IMR-90 (cell line): ENCODE results near the gene PLCH1. TPM values are rescaled to one million over a fixed set of nuclear protein-coding genes. Genes with fewer than 3 reads are reported as not detected.

Experiments used
- ATAC-seq: fragments of 200-7000 bp; cut with Tn5 transposase; 2 replicates; pipeline ENCODE4 v1.9.1; 2020; ENCODE audit warnings: low read depth, mild to moderate bottlenecking, moderate library complexity
- BruUV-seq: library from RNA; stranded (reverse); fragments of 400-500 nt; replicated peaks from 2 replicates; lab custom pipeline; 2021; lab: Mats Ljungman, UMichigan
- CTCF ChIA-PET: fragments of 300-600 bp; formaldehyde crosslinking; extraction: SDS; loops from one replicate; lab custom pipeline; 2021; ENCODE audit warnings: antibody characterized with exemption; lab: Yijun Ruan, JAX
- POLR2A ChIA-PET: fragments of 300-600 bp; sonication (Branson Sonifier 250); formaldehyde crosslinking; loops from one replicate; lab custom pipeline; 2022; ENCODE audit warnings: antibody characterized with exemption; ENCODE audit not compliant: unreplicated experiment; lab: Charles Lee
- DNase-seq: peaks from one replicate; pipeline ENCODE4 v3.0.0; 2013
- H2AFZ ChIP-seq: replicated peaks from 2 replicates; pipeline ENCODE3; 2013; ENCODE audit warnings: low read length, mild to moderate bottlenecking; ENCODE audit not compliant: poor library complexity
- H2AK5ac ChIP-seq: 2 replicates; pipeline ENCODE4 v1.6.1; 2013; ENCODE audit warnings: low read depth, low read length, inconsistent platforms
- H2AK9ac ChIP-seq: replicated peaks from 2 replicates; pipeline ENCODE3; 2013; ENCODE audit warnings: mild to moderate bottlenecking, low read depth, low read length, moderate library complexity; ENCODE audit not compliant: poor library complexity
- H2BK120ac ChIP-seq: 2 replicates; pipeline ENCODE4 v1.6.1; 2013; ENCODE audit warnings: low read depth, low read length, inconsistent platforms
- H2BK15ac ChIP-seq: 3 replicates; pipeline ENCODE4 v1.6.1; 2013; ENCODE audit warnings: low read depth, low read length, inconsistent platforms
- H2BK20ac ChIP-seq: 2 replicates; pipeline ENCODE4 v1.6.1; 2013; ENCODE audit warnings: low read depth, mild to moderate bottlenecking, inconsistent platforms, low read length, moderate library complexity
- H2BK5ac ChIP-seq: 2 replicates; pipeline ENCODE4 v1.6.1; 2013; ENCODE audit warnings: mild to moderate bottlenecking, low read depth, low read length, inconsistent platforms; ENCODE audit not compliant: poor library complexity, severe bottlenecking
- H3K14ac ChIP-seq: replicated peaks from 2 replicates; pipeline ENCODE4 v1.6.1; 2013; ENCODE audit warnings: low read depth, low read length, inconsistent platforms
- H3K18ac ChIP-seq: 2 replicates; pipeline ENCODE4 v1.6.1; 2013; ENCODE audit warnings: low read depth, low read length, control low read depth
- H3K23ac ChIP-seq: 2 replicates; pipeline ENCODE4 v1.6.1; 2013; ENCODE audit warnings: low read depth, low read length, inconsistent platforms
- H3K27ac ChIP-seq: 2 replicates; pipeline ENCODE4 v1.5.1; 2013; ENCODE audit warnings: mild to moderate bottlenecking, control low read depth, low read length; ENCODE audit not compliant: insufficient read depth
- H3K27me3 ChIP-seq: 2 replicates; pipeline ENCODE4 v1.6.1; 2013; ENCODE audit warnings: low read length; ENCODE audit not compliant: control insufficient read depth, insufficient read depth
- H3K36me3 ChIP-seq: 2 replicates; pipeline ENCODE4 v1.6.1; 2013; ENCODE audit warnings: low read length, mixed read lengths; ENCODE audit not compliant: control insufficient read depth, insufficient read depth
- H3K4ac ChIP-seq: 2 replicates; pipeline ENCODE4 v1.6.1; 2013; ENCODE audit warnings: low read depth, low read length, inconsistent platforms
- H3K4me1 ChIP-seq: 2 replicates; pipeline ENCODE4 v1.6.1; 2013; ENCODE audit warnings: low read length, mixed read lengths; ENCODE audit not compliant: control insufficient read depth, insufficient read depth
- H3K4me2 ChIP-seq: 2 replicates; pipeline ENCODE4 v1.6.1; 2013; ENCODE audit warnings: low read depth, mild to moderate bottlenecking, control low read depth, low read length, moderate library complexity
- H3K4me3 ChIP-seq: 2 replicates; pipeline ENCODE4 v1.5.1; 2013; ENCODE audit warnings: low read depth, mild to moderate bottlenecking, control low read depth, low read length, moderate library complexity; ENCODE audit not compliant: insufficient read depth
- H3K56ac ChIP-seq: 2 replicates; pipeline ENCODE4 v1.6.1; 2013; ENCODE audit warnings: low read length, inconsistent platforms; ENCODE audit not compliant: insufficient read depth; ENCODE audit errors: extremely low read depth
- H3K79me1 ChIP-seq, 2 experiments: 2 replicates each; pipeline ENCODE4 v1.6.1; 2013; ENCODE audit warnings: low read length in 2 of 2, inconsistent platforms in 1 of 2, low read depth in 1 of 2
- H3K9ac ChIP-seq: 2 replicates; pipeline ENCODE4 v1.6.1; 2013; ENCODE audit warnings: low read depth, low read length, control low read depth
- H3K9me1 ChIP-seq: 2 replicates; pipeline ENCODE4 v1.6.1; 2013; ENCODE audit warnings: low read length, inconsistent platforms; ENCODE audit not compliant: insufficient read depth
- H3K9me3 ChIP-seq: 2 replicates; pipeline ENCODE4 v1.6.1; 2013; ENCODE audit warnings: low read length; ENCODE audit not compliant: control insufficient read depth, insufficient read depth
- H4K20me1 ChIP-seq: 2 replicates; pipeline ENCODE4 v1.6.1; 2013; ENCODE audit warnings: low read length, inconsistent platforms; ENCODE audit not compliant: insufficient read depth
- H4K5ac ChIP-seq: 2 replicates; pipeline ENCODE4 v1.6.1; 2013; ENCODE audit warnings: mild to moderate bottlenecking, low read depth, low read length, control low read depth
- H4K8ac ChIP-seq, 2 experiments: 2 replicates each; pipeline ENCODE4 v1.6.1; 2013; ENCODE audit warnings: low read depth in 2 of 2, low read length in 2 of 2, control low read depth in 1 of 2, inconsistent platforms in 1 of 2
- H4K91ac ChIP-seq: 2 replicates; pipeline ENCODE4 v1.6.1; 2013; ENCODE audit warnings: low read depth, low read length, inconsistent platforms; ENCODE audit not compliant: insufficient read depth
- BHLHE40 ChIP-seq: fragments of 150-350 bp; IDR thresholded peaks from 2 replicates; pipeline ENCODE4 v1.6.1; 2016; ENCODE audit warnings: mild to moderate bottlenecking, low read depth, low read length
- CEBPB ChIP-seq: IDR thresholded peaks from 2 replicates; pipeline ENCODE4 v1.6.1; 2012; ENCODE audit warnings: low read depth, low read length, improper control_type of control experiment
- CHD1 ChIP-seq: IDR thresholded peaks from 2 replicates; pipeline ENCODE4 v1.6.1; 2012; ENCODE audit warnings: low read depth, low read length, improper control_type of control experiment
- FOS ChIP-seq: fragments of 150-350 bp; IDR thresholded peaks from 2 replicates; pipeline ENCODE4 v1.6.1; 2016; ENCODE audit warnings: low read depth, low read length
- MAFK ChIP-seq: IDR thresholded peaks from 2 replicates; pipeline ENCODE4 v1.6.1; 2012; ENCODE audit warnings: low read depth, low read length, improper control_type of control experiment
- MAZ ChIP-seq: IDR thresholded peaks from 2 replicates; pipeline ENCODE4 v1.6.1; 2012; ENCODE audit warnings: low read depth, mild to moderate bottlenecking, low read length, improper control_type of control experiment, moderate library complexity, borderline replicate concordance
- MXI1 ChIP-seq: IDR thresholded peaks from 2 replicates; pipeline ENCODE4 v1.6.1; 2012; ENCODE audit warnings: low read depth, mild to moderate bottlenecking, low read length, moderate library complexity, borderline replicate concordance
- NFE2L2 ChIP-seq: fragments of 150-350 bp; IDR thresholded peaks from 2 replicates; pipeline ENCODE4 v1.6.1; 2016; ENCODE audit warnings: low read depth, mild to moderate bottlenecking, low read length
- POLR2A ChIP-seq: IDR thresholded peaks from 2 replicates; pipeline ENCODE4 v1.6.1; 2012; ENCODE audit warnings: mild to moderate bottlenecking, low read depth, low read length
- RAD21 ChIP-seq: IDR thresholded peaks from 2 replicates; pipeline ENCODE4 v1.6.1; 2012; ENCODE audit warnings: low read length, improper control_type of control experiment
- RCOR1 ChIP-seq: IDR thresholded peaks from 2 replicates; pipeline ENCODE4 v1.6.1; 2012; ENCODE audit warnings: mild to moderate bottlenecking, low read length, improper control_type of control experiment; ENCODE audit not compliant: insufficient replicate concordance
- RFX5 ChIP-seq: IDR thresholded peaks from 2 replicates; pipeline ENCODE4 v1.8.0; 2012; ENCODE audit warnings: low read depth, mild to moderate bottlenecking, low read length, moderate library complexity
- SMC3 ChIP-seq: fragments of 150-350 bp; IDR thresholded peaks from 2 replicates; pipeline ENCODE4 v1.6.1; 2016; ENCODE audit warnings: low read depth, mild to moderate bottlenecking, antibody characterized with exemption, low read length, moderate library complexity
- WGBS, 2 experiments: methylation state at CpG; one replicate each; pipeline versions ENCODE4 v1.1.5 to v1.1.7; 2013; ENCODE audit warnings: missing lambda C conversion rate in 2 of 2; ENCODE audit not compliant: insufficient read length in 1 of 2; ENCODE audit errors: extremely low coverage in 2 of 2; 5-methylcytosine and 5-hydroxymethylcytosine counted together
- dilution Hi-C: fragments of 300-500 bp; cut with HindIII; formaldehyde crosslinking; loops from one replicate; pipeline ENCODE4 v1.14.3; 2018; ENCODE audit warnings: low sequenced_read_pairs; ENCODE audit not compliant: unreplicated experiment
- in situ Hi-C: fragments of 300-500 bp; cut with MboI; formaldehyde crosslinking; loops from 3 replicates; pipeline ENCODE4 v1.14.3; 2019; ENCODE audit warnings: low sequenced_read_pairs, inconsistent platforms, mixed read lengths
- intact Hi-C: fragments of 100-400 bp; cut with micrococcal nuclease; formaldehyde crosslinking; loops from 2 replicates; pipeline ENCODE4 v1.10.0; 2022
- polyA plus RNA-seq, 3 experiments: library from polyadenylated mRNA; depleted of rRNA; stranded (reverse); fragments of >200 nt; gene quantifications; 2 replicates each; pipeline ENCODE4 v1.2.3, GENCODE V29; 2012; ENCODE audit warnings: low replicate concordance in 1 of 3
- total RNA-seq: library from RNA; depleted of rRNA; stranded (reverse); fragments of >200 nt; gene quantifications from 2 replicates; pipeline ENCODE4 v1.2.3, GENCODE V29; 2012
- TF ChIP-seq, protein P1 (sequence below): conservative IDR thresholded peaks from 2 replicates; pipeline ENCODE4 v1.5.1; 2012; ENCODE audit warnings: mild to moderate bottlenecking, low read depth, low read length, improper control_type of control experiment
- TF ChIP-seq, protein P2 (sequence below): fragments of 150-350 bp; IDR thresholded peaks from 2 replicates; pipeline ENCODE4 v1.6.1; 2016; ENCODE audit warnings: low read depth, mild to moderate bottlenecking, low read length, moderate library complexity, borderline replicate concordance
- TF ChIP-seq, protein P3 (sequence below): fragments of 150-350 bp; IDR thresholded peaks from 2 replicates; pipeline ENCODE4 v1.6.1; 2017; ENCODE audit warnings: mild to moderate bottlenecking, antibody characterized with exemption, low read length, low read depth

Gene PLCH1
- total and polyA plus RNA-seq, 2 of the 4 experiments (the other 2 are of a cell fraction): not detected

DNA sequence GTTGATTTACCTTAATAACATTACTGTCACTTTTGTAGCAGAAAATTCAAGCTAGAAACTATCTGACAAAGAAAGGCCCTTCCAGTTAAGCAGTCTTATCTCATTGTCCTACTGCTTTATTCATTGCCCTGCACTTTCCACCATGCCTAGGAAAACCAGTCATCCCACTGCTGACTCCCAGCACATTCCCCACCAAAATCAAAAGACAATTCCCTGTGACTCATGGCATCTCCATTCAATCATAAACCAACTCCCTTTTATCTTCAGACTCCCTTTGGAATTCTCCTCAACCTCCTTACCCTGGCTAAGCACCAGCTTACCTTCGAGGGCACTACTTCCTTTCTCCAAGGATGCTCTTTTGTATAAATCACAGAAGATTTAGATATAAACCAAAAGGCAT, 184.3 kb downstream of the PLCH1 start:
- ChIA-PET POLR2A (no interaction called here), CTCF (no interaction called here)
- in situ Hi-C loops (no loop called here), intact Hi-C loops (no loop called here), dilution Hi-C loops (no loop called here)
- WGBS, 2 experiments: no CpG with 5 or more reads among the region's 1 CpG
- H3K79me1 ChIP-seq: no peaks in the 10 kb centered on the region
- no peaks in the 10 kb centered on the region for H3K36me3 ChIP-seq
- H3K4me3 ChIP-seq: no peak overlapping the region
- no peak overlapping the region for H3K14ac ChIP-seq
- no peak overlapping the region for H3K9ac ChIP-seq
- H2BK20ac ChIP-seq: no peak overlapping the region
- H4K20me1 ChIP-seq: no peaks in the 10 kb centered on the region
- TF ChIP-seq CHD1 (no peak), RAD21 (no peak), SMC3 (no peak), MAFK (no peak), POLR2A (no peak), RFX5 (no peak), NFE2L2 (no peak), BHLHE40 (no peak), MXI1 (no peak), CEBPB (no peak), FOS (no peak), RCOR1 (no peak), MAZ (no peak)
- TF ChIP-seq, protein P1, sequence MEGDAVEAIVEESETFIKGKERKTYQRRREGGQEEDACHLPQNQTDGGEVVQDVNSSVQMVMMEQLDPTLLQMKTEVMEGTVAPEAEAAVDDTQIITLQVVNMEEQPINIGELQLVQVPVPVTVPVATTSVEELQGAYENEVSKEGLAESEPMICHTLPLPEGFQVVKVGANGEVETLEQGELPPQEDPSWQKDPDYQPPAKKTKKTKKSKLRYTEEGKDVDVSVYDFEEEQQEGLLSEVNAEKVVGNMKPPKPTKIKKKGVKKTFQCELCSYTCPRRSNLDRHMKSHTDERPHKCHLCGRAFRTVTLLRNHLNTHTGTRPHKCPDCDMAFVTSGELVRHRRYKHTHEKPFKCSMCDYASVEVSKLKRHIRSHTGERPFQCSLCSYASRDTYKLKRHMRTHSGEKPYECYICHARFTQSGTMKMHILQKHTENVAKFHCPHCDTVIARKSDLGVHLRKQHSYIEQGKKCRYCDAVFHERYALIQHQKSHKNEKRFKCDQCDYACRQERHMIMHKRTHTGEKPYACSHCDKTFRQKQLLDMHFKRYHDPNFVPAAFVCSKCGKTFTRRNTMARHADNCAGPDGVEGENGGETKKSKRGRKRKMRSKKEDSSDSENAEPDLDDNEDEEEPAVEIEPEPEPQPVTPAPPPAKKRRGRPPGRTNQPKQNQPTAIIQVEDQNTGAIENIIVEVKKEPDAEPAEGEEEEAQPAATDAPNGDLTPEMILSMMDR: no peak
- TF ChIP-seq, protein P2, sequence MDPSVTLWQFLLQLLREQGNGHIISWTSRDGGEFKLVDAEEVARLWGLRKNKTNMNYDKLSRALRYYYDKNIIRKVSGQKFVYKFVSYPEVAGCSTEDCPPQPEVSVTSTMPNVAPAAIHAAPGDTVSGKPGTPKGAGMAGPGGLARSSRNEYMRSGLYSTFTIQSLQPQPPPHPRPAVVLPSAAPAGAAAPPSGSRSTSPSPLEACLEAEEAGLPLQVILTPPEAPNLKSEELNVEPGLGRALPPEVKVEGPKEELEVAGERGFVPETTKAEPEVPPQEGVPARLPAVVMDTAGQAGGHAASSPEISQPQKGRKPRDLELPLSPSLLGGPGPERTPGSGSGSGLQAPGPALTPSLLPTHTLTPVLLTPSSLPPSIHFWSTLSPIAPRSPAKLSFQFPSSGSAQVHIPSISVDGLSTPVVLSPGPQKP: no peak
- TF ChIP-seq, protein P3, sequence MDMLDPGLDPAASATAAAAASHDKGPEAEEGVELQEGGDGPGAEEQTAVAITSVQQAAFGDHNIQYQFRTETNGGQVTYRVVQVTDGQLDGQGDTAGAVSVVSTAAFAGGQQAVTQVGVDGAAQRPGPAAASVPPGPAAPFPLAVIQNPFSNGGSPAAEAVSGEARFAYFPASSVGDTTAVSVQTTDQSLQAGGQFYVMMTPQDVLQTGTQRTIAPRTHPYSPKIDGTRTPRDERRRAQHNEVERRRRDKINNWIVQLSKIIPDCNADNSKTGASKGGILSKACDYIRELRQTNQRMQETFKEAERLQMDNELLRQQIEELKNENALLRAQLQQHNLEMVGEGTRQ: no peak
- no peak overlapping the region for H2AFZ ChIP-seq
- no peak overlapping the region for H3K4ac ChIP-seq
- no peak overlapping the region for H2BK5ac ChIP-seq
- no peak overlapping the region for H3K27ac ChIP-seq
- no peaks in the 10 kb centered on the region for H3K9me1 ChIP-seq
- H3K4me2 ChIP-seq: no peak overlapping the region
- no peak overlapping the region for H2BK15ac ChIP-seq
- peaks cover 2% of the 10 kb centered on the region; the same call in 1 of the 2 replicates for H3K9me3 ChIP-seq
- no peak overlapping the region for H2AK9ac ChIP-seq
- H2AK5ac ChIP-seq: no peak overlapping the region
- no peaks in the 10 kb centered on the region for H3K27me3 ChIP-seq
- no peak overlapping the region for H3K23ac ChIP-seq
- ATAC-seq: no peak
- no peaks in the 10 kb centered on the region for H3K4me1 ChIP-seq
- no peak overlapping the region for H3K18ac ChIP-seq
- H2BK120ac ChIP-seq: no peak overlapping the region
- DNase-seq: no peak
- H4K5ac ChIP-seq: no peak overlapping the region
- BruUV-seq: no TSS peak
- no peak overlapping the region for H4K91ac ChIP-seq
- no peak overlapping the region for H4K8ac ChIP-seq
- no peak overlapping the region for H3K56ac ChIP-seq
